SK-N-DZ (cell line): ENCODE results near the gene IQSEC3.
A peak's percentile ranks its signal among the peaks of the same experiment; 100 is the strongest.
"Not testable (repeated sequence)": the region's sequence is repeated elsewhere in the genome, so short reads cannot be mapped to it uniquely, and the experiment has no call there.

Experiments used
- DNase-seq: peaks from one replicate; pipeline ENCODE4 v3.0.0-alpha.2; 2015; ENCODE audit warnings: low spot score

Gene IQSEC3

DNA sequence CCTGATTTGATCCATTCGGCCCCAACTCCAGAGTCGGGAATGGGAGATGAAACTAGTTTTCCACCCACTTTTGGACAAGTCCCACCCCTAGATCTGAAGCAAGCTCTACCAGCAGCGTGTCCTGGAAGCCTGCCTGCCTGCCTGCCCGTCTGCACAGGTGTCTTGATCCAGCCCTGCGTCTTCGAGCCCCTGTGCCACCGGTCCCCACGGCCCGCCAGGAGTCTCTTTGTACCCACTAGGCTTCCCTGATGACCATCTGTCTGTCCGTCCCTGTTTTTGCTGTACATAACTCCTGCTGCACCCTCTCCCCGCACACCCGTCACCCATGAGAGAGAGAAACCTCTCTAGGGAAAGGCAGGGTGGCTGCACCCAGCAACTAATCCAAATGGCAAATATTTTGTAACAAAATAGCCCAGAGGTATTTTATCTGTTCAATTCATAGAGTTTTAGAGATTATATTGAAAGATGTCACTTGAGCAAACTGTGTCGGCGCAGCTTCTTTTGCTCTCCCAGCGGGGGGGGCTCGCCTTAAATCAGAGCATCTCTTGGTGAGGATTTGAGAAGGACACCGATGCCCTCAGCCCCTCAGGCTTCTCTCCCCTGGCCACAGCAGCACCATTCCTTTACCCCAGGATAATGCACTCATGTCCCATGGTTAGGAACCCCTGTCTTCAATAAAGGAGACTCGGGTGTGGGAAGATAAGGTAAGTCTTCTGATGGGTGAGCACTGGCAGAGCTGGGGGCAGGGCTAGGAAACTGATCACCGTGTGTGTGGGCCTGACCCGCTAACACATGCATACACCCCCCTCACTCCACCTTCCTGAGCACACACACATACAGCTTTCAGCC, 111.6 kb downstream of the IQSEC3 start:
- DNase-seq, result no peak

- no peak for DNase-seq
Measured at GRCh38 chr12:178829-179109, 112.2 kb downstream of the IQSEC3 start.

DNA sequence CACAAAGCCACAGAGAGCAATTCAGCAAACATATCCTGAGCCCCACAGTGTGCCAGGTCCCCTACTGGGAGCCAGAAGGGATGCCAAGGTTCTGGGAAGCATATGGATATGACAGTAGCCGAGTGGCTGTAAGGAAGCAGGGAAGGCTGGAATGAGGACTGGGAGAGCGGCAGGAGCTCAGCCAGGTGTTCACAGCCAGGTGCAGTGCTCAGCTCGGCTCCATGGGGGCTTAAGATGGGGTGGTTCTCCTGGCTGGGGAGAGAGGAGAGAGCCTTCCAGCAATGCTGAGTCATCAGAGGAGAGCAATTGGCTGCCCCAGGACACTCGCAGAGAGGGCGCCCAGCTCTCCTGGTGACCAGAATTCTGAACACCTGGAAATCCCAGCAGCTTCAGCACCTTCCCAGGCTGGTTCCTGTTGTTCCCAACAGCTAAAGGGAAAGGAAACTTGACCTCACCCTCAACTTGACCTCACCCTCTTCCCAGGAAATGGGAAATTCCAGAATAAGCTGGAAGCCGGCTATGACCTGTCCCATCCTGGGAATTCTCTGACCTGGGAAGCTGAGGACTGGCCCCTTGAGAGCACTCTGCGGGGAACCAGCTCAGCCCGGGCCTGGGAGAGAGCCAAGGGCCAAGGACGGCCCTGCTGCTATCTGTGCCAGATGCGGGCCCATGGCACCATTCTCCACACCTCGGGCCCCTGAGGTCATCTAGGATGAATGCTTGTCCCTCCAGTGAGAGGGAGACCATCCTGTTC, 112.7 kb downstream of the IQSEC3 start:
- no peak for DNase-seq

- no peak for DNase-seq
Measured at GRCh38 chr12:179885-180284, 113.3 kb downstream of the IQSEC3 start.

- DNase-seq, result no peak
Measured at GRCh38 chr12:180445-180844, 113.9 kb downstream of the IQSEC3 start.

- no peak for DNase-seq
Measured at GRCh38 chr12:181921-182320, 115.4 kb downstream of the IQSEC3 start.

- DNase-seq, result no peak
Measured at GRCh38 chr12:182381-182892, 115.9 kb downstream of the IQSEC3 start.

DNA sequence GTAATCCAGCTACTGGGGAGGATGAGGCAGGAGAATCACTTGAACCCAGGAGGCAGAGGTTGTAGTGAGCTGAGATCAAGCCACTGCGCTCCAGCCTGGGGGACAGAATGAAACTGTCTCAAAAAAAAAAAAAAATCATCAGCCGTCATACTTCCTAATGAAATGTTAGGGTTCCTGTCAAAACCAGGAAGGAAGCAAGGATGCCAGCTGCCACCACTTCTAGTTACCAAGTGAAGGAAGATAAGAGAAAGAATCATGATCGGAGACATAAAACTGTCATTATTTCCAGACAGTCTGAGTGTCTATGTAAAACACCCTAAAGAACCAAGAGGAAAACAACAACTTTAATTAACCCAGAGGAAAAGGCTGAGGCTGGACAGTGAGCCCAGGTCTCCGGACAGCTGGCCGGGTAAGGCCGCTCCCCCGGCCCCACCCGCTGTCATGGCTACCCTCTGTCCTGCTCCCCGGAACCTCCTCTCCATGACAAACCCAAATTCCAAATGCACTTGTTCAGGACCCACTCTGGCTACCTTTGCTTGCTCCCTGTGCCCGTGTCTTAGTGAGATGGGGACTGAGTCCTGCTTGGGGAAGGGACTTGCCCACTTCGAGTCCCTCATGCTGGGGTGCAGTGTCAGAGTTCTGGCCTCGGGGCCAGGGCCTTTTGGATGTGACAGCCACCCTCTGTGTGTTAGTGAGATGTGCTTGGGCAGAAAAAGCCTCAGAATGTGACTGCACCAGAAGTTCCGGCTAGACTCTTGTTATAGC, 118.4 kb downstream of the IQSEC3 start:
- no peak for DNase-seq

GRCh38 chr12:185576-185955, 119.0 kb downstream of the IQSEC3 start:
- no peak for DNase-seq

GRCh38 chr12:186006-186625, 119.5 kb downstream of the IQSEC3 start:
- DNase-seq, result no peak

DNA sequence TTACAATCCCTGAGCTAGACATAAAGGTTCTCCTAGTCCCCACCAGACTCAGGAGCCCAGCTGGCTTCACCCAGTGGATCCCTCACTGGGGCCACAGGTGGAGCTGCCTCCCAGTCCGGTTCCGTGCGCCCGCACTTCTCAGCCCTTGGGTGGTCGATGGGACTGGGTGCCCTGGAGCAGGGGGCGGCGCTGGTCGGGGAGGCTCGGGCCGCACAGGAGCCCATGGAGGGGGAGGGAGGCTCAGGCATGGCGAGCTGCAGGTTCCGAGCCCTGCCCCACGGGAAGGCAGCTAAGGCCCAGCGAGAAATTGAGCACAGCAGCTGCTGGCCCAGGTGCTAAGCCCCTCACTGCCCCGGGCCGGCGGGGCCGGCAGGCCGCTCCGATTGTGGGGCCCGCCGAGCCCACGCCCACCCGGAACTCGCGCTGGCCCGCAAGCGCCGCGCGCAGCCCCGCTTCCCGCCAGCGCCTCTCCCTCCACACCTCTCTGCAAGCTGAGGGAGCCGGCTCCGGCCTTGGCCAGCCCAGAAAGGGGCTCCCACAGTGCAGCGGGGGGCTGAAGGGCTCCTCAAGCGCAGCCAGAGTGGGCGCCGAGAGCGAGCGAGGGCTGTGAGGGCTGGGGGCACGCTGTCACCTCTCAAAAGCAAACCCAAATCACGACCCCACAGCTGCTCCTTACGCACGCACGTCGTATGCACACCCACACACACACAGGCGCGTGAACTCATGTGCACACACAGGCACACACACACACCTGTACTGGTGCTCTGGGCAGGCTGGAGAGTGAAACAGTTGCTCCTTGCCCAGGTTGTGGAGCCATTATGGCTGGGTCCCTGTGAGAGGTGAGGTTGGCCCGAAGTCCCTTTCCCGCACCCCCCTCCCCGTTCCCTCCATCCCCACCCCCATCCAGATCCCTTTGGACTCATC, 121.7 kb downstream of the IQSEC3 start:
- not testable (repeated sequence) for DNase-seq

DNA sequence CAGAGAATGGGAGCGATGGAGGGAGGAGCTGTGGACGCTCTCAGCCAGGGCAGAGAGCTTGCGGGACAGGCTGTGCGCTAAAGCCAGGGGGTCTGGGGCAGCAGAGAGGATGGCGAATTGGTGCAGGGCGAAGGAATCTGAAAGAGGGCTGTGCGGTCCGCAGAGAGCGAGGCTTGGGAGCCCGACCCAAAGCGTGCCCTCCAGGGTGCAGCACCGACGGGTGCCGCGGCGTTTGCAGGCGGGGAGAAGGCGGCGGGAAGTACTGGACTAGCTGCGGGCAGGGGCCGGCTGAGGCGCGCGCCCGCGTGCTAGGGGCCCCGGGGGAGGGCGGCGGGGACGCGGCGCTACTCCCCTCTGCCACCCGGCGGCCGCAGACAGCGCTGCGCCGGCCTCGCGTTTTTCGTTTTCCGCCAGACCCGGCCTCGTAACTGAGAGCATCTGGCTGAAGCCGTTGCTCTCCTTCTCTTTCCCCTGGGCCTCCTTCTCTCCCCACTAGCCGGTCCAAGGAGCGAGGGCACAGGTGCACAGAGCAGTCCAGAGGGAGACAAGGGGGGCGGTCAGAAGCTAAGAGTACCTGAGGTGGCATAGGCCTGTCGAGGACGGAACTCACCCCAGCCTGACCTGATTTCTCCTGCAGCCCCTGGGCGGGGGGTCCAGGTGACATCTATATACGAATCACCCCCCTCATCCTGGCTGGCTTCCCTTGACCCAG, 122.5 kb downstream of the IQSEC3 start:
- peak; percentile 53 for DNase-seq

GRCh38 chr12:189622-189962, 123.0 kb downstream of the IQSEC3 start:
- no peak for DNase-seq

GRCh38 chr12:190881-191280, 124.3 kb downstream of the IQSEC3 start:
- no peak for DNase-seq

- DNase-seq, result no peak
Measured at GRCh38 chr12:191541-191940, 125.0 kb downstream of the IQSEC3 start.

DNA sequence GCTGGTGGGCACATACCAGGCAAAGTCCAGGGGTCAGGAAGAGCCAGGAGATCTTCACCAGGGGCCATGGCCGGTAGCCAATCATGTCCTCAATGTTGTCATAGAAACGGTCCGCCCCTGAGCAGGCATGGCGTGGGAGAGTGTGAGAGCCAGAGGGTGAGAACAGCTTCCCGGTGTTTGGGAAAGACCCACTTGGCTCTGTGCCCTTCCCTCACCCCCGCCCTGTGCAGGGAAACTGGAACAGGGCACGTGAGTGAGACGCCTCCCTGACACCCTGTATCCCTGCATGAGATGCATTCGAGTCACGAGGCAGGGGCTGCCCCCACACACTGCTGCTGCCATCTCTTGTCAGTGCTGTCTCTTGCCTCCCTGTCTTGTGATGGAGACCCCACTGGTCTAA, 126.7 kb downstream of the IQSEC3 start:
- no peak for DNase-seq

- no peak for DNase-seq
Measured at GRCh38 chr12:194276-194675, 127.7 kb downstream of the IQSEC3 start.

GRCh38 chr12:195156-195555, 128.6 kb downstream of the IQSEC3 start:
- no peak for DNase-seq

DNA sequence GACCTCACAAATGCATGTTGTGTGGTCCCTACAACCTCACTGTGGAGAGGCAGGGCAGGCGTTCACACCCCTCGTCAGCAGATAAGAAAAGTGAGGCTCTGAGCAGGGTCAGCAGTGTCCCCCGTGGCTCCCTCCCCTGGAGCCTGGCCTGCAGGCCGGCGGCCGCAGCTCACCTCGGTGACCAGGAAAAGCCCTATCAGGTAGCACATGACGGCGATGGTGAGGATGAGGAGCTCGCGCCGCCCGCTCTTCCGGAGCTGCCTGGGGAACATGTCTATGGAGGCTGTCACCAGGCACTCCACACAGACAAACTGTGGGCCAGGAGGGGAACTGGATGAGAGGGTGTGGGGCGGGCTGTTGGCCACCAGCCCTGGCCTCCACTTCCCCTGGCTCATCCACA, 129.4 kb downstream of the IQSEC3 start:
- DNase-seq, result no peak

- no peak for DNase-seq
Measured at GRCh38 chr12:196436-196835, 129.9 kb downstream of the IQSEC3 start.
